ACHN (cell line): ENCODE results near the gene TBCD.
"Not testable (repeated sequence)": the region's sequence is repeated elsewhere in the genome, so short reads cannot be mapped to it uniquely, and the experiment has no call there.

ENCODE experiments used
- DNase-seq: peaks from one replicate; pipeline ENCODE4 v3.0.0-alpha.2; 2015
- in situ Hi-C: cut with HindIII; loops from 2 replicates; pipeline ENCODE4 v1.10.0; 2017; ENCODE audit warnings: low sequenced_read_pairs, low pct_ligation_motif_present, low pct_unique_long_range_greater_than_20kb

The TBCD gene

DNA sequence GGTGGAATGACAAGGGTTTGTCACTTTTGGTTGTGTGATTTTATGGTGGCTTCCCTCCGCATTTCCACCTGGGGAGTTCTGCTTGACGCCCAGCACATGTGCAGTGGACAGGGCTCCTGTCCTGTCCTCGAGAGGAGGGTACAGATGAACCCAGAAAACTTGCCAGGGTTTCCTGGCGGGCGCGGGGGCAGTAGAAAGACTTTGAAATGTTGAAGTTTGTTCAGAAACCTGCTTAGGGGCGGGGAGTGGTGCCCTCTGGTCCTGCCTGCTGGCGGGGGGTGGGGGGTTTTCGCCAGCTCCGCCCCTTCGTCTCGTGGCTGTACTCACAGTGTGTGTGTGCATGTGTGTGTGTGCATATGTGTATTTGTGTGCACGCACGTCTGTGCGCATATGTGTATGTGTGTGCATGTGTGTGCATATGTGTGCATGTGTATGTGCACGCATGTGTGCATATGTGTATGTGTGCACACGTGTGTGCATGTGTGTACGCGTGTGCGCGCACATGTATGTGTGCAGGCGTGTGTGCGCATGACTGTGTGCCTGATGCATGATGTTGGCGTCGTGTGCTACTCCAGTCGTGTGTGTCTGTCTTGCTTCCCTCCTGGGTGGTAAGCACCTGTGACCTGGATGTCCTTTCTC is 28.6 kb upstream of the TBCD start:
- in situ Hi-C loops, result no loop called here

GRCh38 chr17:82726427-82726826 is 25.4 kb upstream of the TBCD start:
- in situ Hi-C loops, result no loop called here

More for the DNA sequence above, 28.6 kb upstream of the TBCD start:
- DNase-seq, result no peak

DNA sequence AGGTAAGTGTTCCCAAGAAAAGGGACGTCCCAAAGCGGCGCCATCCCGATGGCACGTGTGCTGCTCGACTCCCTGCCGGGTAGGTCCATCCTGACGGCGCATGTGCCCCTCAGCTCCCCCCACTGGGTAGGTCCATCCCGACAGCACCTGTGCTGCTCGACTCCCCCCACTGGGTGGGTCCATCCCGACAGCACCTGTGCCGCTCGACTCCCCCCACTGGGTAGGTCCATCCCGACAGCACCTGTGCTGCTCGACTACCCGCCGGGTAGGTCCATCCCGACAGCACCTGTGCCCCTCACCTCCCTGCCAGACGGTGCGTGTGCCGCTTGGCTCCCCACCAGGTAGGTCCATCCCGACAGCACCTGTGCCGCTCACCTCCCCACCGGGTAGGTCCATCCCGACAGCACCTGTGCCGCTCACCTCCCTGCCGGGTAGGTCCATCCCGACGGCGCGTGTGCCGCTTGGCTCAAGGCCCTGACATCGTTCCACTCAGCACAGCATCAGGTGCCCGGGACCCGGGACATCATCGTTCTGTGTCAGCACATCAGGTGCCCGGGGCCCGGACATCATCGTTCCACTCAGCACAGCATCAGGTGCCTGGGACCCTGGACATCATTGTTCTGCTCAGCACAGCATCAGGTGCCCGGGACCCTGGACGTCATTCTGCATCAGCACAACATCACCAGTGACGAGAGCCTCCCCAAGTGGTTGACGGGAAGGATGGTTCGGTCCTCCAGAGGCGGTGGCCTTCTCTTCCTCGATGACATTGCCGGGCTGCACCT is 22.2 kb upstream of the TBCD start:
- in situ Hi-C loops, result no loop called here

More at GRCh38 chr17:82726427-82726826, 25.4 kb upstream of the TBCD start:
- no peak for DNase-seq

DNA sequence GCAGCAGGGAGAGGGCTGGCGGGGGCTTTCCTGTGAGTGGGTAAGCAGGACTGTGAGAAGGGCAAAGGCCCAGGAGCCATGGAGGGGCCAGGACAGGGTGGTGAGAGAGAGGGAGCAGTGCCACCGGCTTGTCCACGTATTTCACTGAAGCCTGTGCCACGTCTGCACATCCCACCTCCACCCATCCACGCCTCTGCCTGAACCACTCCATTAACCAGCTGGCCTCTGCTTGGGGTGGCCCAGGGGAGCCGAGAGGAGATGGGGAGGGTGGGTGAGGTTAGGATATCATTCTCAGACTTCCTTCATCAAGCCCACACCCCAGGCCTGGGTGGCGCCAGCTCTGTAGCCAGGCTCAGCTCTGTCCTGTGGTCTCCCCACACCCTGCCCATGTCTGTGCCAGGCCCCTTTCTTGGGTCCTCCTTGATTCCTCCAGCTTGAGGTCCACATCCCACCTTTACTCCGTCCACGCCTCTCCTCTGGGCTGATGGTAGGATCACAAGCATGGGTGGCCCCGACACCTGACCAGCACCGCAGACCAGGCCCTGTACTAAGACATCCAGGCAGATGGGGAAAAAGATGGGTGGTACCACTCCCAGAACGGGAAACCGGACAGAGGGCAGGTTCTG is 19.6 kb upstream of the TBCD start:
- in situ Hi-C loops, result no loop called here
- DNase-seq, result no peak

More for the DNA sequence above, 22.2 kb upstream of the TBCD start:
- DNase-seq, result no peak

- DNase-seq, result peak; percentile 52
- in situ Hi-C loops, result no loop called here
These were observed 16.6 kb upstream of the TBCD start, which contains the start of gene FN3K for GRCh38 chr17:82734987-82735866. Gene FN3K (plus strand): TSS chr17:82735615. CDS start chr17:82735637, 22 bp downstream.

DNA sequence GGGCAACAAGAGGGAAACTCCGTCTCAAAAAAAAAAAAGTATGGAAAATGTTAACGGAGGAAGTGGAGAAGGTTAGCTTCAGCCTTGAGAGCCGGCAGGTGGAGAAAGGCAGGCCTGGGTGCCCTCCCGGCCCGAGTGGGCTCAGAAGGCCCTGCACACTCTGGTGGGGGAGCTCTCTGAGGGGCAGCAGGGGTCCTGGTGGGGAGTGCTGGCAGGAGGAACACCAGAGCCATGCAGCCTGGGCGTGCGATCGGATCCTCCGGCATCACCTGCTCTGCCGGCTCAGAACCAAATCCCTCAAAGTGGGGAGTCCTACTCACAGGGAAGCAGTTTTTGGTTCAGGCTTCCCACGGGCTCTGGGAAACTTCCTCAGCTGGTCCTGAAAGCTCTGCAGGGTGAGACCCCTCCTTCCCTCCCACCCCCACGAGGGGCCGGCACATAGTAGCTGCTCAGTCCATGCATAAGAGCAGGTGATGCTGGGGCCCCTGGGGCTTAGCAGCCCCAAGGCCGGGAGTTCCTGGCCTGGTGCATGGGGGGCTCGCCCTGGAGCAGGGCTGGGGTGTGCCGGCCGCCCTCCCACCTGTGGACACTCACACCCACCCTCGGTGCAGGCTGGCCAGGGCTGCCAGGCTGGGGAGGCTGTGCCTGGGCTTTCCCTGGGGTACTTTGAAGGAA is 15.2 kb upstream of the TBCD start:
- DNase-seq, result no peak
- in situ Hi-C loops, result no loop called here

- no peak for DNase-seq
- in situ Hi-C loops, result no loop called here
These were observed 13.6 kb upstream of the TBCD start for GRCh38 chr17:82737967-82738877.

GRCh38 chr17:82740906-82741759 is 10.7 kb upstream of the TBCD start:
- in situ Hi-C loops, result no loop called here
- DNase-seq, result no peak

DNA sequence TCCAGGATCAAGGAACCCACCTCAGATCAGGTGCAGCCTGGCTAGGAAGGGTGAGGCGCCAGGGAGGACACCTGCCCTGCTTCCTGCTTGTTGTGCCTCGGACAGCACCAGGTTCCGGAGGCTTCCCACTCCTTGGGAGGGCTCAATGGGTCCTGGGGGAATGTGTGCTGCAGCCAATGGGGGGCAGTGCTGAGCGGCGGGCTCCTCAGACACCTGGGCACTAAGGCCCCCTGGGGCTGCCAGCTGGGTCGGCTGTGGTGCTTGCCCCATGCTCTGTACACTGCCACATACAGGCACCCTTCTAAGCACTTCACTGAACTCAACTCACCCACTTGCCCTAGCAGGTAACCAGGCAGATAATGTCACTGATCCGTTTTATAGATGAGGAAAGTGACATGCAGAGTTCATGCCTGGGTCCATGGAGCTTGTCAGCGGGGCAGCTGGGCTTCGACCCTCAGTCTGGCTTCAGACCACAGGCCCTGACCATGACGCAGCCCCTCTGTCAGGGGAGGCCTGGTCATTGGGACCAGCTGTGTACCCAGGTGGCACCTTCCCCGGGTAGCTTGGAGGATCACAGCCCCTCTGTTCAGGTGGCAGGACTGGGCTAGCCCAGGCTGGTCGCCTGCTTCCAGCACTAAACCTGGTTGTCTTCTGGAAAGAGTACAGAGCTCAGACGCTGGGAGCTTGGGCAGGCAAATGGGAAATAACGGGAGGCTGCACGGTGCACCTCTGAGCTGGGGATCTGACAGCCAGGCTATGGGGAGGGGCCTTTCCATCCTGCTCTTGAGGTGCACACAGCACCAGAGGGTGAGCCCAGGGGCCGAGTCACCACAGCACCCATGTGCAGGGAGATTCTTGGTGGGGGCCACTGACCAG is 8.3 kb upstream of the TBCD start:
- no peak for DNase-seq
- in situ Hi-C loops, result no loop called here

DNA sequence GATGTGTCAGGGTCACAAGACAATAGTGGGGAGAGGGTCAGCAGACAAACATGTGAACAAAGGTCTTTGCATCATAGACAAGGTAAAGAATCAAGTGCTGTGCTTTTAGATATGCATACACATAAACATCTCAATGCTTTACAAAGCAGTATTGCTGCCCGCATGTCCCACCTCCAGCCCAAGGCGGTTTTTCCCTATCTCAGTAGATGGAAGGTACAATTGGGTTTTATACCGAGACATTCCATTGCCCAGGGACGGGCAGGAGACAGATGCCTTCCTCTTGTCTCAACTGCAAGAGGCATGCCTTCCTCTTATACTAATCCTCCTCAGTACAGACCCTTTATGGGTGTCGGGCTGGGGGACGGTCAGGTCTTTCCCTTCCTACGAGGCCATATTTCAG is 7.1 kb upstream of the TBCD start:
- in situ Hi-C loops, DNase-seq: not testable (repeated sequence)

DNA sequence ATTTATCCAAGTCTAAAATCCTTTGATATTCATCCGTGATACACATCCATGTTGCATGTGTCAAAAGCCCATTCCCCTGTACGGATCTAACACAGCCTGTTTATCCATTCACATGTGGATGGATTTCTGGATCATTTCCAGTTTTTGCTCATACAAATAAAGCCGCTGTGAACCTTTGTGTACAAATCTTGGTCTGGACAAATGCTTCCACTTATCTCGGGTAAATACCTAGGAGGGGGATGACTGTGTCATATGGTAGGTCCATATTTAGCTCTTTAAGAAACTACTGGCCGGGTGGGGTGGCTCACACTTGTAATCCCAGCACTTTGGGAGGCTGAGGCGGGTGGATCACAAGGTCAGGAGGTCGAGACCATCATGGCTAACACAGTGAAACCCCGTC is 6.3 kb upstream of the TBCD start:
- DNase-seq, result no peak
- in situ Hi-C loops, result no loop called here

DNA sequence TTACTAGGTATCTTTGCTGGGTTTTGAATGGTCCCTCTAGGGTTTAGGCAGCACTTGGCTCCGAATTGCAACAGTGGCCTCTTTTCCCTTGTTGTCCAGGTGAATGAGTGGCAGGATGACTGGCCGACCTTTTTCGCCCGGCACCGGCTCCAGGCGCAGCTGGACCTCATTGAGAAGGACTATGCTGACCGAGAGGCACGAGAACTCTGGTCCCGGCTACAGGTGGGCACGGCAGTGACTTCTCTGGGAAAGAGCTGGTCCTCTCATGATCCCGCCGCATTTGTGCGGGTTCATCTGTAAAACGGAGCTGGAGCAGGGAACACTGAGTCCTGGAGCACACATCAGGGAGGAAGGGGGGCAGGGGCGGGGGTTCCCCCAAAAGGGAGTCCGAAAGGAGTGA is 3.1 kb upstream of the TBCD start:
- in situ Hi-C loops, result no loop called here
- no peak for DNase-seq

- DNase-seq, result no peak
- in situ Hi-C loops, result no loop called here
These were observed 1.5 kb upstream of the TBCD start for GRCh38 chr17:82750241-82750908.

GRCh38 chr17:82751171-82751570 is 694 bp upstream of the TBCD start:
- in situ Hi-C loops, result no loop called here
- no peak for DNase-seq
